DND-41 (cell line): Measurements from ENCODE around the gene PUM2.
"Not testable (repeated sequence)": the region's sequence is repeated elsewhere in the genome, so short reads cannot be mapped to it uniquely, and the experiment has no call there.

Source experiments
- ATAC-seq: fragments of 200-7000 bp; cut with Tn5 transposase; 3 replicates; pipeline ENCODE4 v1.9.1; 2021; ENCODE audit warnings: low read depth; ENCODE audit not compliant: insufficient read depth
- DNase-seq: peaks from one replicate; pipeline ENCODE4 v3.0.0-alpha.2; 2020
- H2AFZ ChIP-seq: 2 replicates; pipeline ENCODE4 v1.6.0; 2012; ENCODE audit warnings: low read depth, low read length
- H3K27ac ChIP-seq: 2 replicates; pipeline ENCODE4 v1.5.1; 2012; ENCODE audit warnings: low read length, inconsistent platforms
- H3K27me3 ChIP-seq: fragments of 200-600 bp; sonication (generic); 2 replicates; pipeline ENCODE4 v1.6.0; 2012; ENCODE audit warnings: low read length, mild to moderate bottlenecking, inconsistent platforms; ENCODE audit not compliant: insufficient read depth, poor library complexity
- H3K36me3 ChIP-seq: 2 replicates; pipeline ENCODE4 v1.5.1; 2012; ENCODE audit warnings: low read length, inconsistent platforms; ENCODE audit not compliant: insufficient read depth
- H3K4me1 ChIP-seq: 2 replicates; pipeline ENCODE4 v1.5.1; 2012; ENCODE audit warnings: mild to moderate bottlenecking, low read length; ENCODE audit not compliant: insufficient read depth
- H3K4me2 ChIP-seq: 2 replicates; pipeline ENCODE4 v1.6.0; 2012; ENCODE audit warnings: mild to moderate bottlenecking, moderate library complexity, low read length, inconsistent platforms; ENCODE audit not compliant: insufficient read depth
- H3K4me3 ChIP-seq, 2 experiments: fragments of 200-600 bp in 1 of 2; shearing (Covaris generic) in 1 of 2; 2 replicates each; pipeline ENCODE4 v1.5.1; 2012 to 2016; ENCODE audit warnings: inconsistent platforms in 2 of 2, low read length in 2 of 2, mild to moderate bottlenecking in 2 of 2, low read depth in 1 of 2, moderate library complexity in 1 of 2
- H3K79me2 ChIP-seq: 2 replicates; pipeline ENCODE4 v1.6.0; 2012; ENCODE audit warnings: low read length, inconsistent platforms; ENCODE audit not compliant: insufficient read depth
- H3K9ac ChIP-seq: 2 replicates; pipeline ENCODE4 v1.6.0; 2012; ENCODE audit warnings: low read depth, mild to moderate bottlenecking, inconsistent platforms, low read length, moderate library complexity
- H3K9me3 ChIP-seq: 2 replicates; pipeline ENCODE4 v1.5.1; 2012; ENCODE audit warnings: low read length, moderate library complexity, mild to moderate bottlenecking, inconsistent platforms; ENCODE audit not compliant: insufficient read depth, severe bottlenecking
- H4K20me1 ChIP-seq: 2 replicates; pipeline ENCODE4 v1.6.0; 2012; ENCODE audit warnings: low read length; ENCODE audit not compliant: insufficient read depth
- EZH2 ChIP-seq: IDR thresholded peaks from 3 replicates; pipeline ENCODE4 v1.6.1; 2012; ENCODE audit warnings: borderline replicate concordance, low read depth, mild to moderate bottlenecking, moderate library complexity, low read length, inconsistent platforms; ENCODE audit not compliant: severe bottlenecking
- TF ChIP-seq, protein P1 (sequence below): IDR thresholded peaks from 2 replicates; pipeline ENCODE4 v1.5.1; 2012; ENCODE audit warnings: borderline replicate concordance, low read length, moderate library complexity, mild to moderate bottlenecking; ENCODE audit not compliant: poor library complexity, severe bottlenecking; ENCODE audit errors: extremely low read depth

PUM2 gene

GRCh38 chr2:20371323-20372025, 20.8 kb upstream of the PUM2 start:
- Histone ChIP-seq H3K9me3 (no peaks in the 10 kb centered on the region), H3K79me2 (no peaks in the 10 kb centered on the region), H3K27ac (no peak overlapping the region), H4K20me1 (no peaks in the 10 kb centered on the region; the same call in 1 of the 2 replicates), H3K4me2 (no peak overlapping the region), H3K36me3 (no peaks in the 10 kb centered on the region), H3K4me1 (no peaks in the 10 kb centered on the region), H3K27me3 (peaks cover 6% of the 10 kb centered on the region), H3K4me3 (no peak overlapping the region), H3K9ac (no peak overlapping the region), H2AFZ (no peak overlapping the region)
- DNase-seq (no peak), ATAC-seq (no peak)
- no peak for TF ChIP-seq EZH2
- TF ChIP-seq, protein P1, sequence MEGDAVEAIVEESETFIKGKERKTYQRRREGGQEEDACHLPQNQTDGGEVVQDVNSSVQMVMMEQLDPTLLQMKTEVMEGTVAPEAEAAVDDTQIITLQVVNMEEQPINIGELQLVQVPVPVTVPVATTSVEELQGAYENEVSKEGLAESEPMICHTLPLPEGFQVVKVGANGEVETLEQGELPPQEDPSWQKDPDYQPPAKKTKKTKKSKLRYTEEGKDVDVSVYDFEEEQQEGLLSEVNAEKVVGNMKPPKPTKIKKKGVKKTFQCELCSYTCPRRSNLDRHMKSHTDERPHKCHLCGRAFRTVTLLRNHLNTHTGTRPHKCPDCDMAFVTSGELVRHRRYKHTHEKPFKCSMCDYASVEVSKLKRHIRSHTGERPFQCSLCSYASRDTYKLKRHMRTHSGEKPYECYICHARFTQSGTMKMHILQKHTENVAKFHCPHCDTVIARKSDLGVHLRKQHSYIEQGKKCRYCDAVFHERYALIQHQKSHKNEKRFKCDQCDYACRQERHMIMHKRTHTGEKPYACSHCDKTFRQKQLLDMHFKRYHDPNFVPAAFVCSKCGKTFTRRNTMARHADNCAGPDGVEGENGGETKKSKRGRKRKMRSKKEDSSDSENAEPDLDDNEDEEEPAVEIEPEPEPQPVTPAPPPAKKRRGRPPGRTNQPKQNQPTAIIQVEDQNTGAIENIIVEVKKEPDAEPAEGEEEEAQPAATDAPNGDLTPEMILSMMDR, result no peak

DNA sequence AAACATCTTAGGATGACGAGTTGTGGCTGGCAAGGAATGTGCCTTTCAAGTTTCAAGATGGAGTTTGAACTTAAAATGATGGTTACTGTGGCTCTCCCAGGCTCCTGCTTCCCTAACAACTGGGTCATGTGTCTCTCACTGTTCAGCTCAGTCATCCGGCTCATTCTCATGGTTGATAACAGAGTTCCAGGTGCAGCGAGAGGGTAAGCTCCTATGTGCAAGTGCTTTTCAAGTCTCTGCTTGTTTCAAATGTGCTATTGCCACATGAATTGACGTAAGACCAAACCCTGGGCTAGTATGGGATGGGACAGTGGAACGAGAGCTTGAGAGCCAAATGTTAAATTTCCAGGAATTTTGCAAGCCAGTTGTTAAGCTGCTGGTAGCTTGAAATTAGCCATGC, 19.5 kb upstream of the PUM2 start:
- H3K27me3 ChIP-seq, result no peaks in the 10 kb centered on the region
- H3K36me3 ChIP-seq, result no peaks in the 10 kb centered on the region
- TF ChIP-seq EZH2, result no peak
- TF ChIP-seq, protein P1, result no peak
- no peaks in the 10 kb centered on the region for H4K20me1 ChIP-seq
- no peak overlapping the region for H3K4me2 ChIP-seq
- no peak overlapping the region for H3K9ac ChIP-seq
- H3K9me3 ChIP-seq, result no peaks in the 10 kb centered on the region
- no peak overlapping the region for H3K27ac ChIP-seq
- DNase-seq (no peak), ATAC-seq (no peak)
- H3K4me3 ChIP-seq, result no peak overlapping the region
- H3K4me1 ChIP-seq, result no peaks in the 10 kb centered on the region
- H2AFZ ChIP-seq, result no peak overlapping the region
- no peaks in the 10 kb centered on the region for H3K79me2 ChIP-seq

DNA sequence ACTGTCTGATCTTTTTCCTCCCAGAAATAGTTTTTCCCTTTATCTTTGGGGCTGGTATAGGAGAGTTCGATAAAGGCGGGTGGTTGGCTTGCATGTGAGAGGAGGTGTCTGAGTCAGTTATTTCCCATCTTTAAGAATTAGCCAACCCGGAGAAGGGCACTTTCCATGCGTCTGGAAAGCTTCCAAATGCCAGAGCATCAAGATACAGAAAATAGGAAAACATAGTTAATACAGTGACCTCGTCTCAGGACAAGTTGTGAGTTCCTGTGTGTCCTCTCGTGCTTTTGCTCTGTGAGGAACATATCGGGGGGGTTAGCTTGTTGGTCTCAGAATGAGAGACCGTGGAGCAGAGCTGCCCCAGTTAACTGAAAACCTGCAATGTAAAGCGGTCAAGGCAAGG, 18.7 kb upstream of the PUM2 start:
- no peaks in the 10 kb centered on the region for H3K4me1 ChIP-seq
- DNase-seq (no peak), ATAC-seq (no peak)
- H3K79me2 ChIP-seq, result no peaks in the 10 kb centered on the region
- no peak overlapping the region for H3K27ac ChIP-seq
- no peak for TF ChIP-seq EZH2
- TF ChIP-seq, protein P1, result no peak
- no peak overlapping the region for H3K4me2 ChIP-seq
- H3K36me3 ChIP-seq, result no peaks in the 10 kb centered on the region
- H3K9ac ChIP-seq, result no peak overlapping the region
- H4K20me1 ChIP-seq, result no peaks in the 10 kb centered on the region
- H2AFZ ChIP-seq, result no peak overlapping the region
- H3K27me3 ChIP-seq, result no peaks in the 10 kb centered on the region
- no peak overlapping the region for H3K4me3 ChIP-seq
- no peaks in the 10 kb centered on the region for H3K9me3 ChIP-seq

DNA sequence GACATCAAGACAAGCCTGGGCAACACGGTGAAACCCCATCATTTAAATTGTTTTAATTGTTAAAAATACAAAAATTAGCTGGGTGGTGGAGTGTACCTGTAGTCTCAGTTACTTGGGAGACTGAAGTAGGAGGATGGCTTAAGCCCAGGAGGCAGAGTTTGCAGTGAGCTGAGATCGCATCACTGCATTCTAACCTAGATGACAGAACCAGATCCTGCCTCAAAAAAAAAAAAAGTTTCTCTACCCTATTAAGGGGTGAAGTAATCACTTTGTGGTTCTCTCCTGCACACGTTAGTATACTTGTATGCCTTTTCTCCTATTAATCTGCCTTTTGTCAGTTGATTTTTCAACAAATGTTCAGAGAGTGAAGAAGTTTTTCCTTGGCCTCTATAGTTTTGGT, 18.1 kb upstream of the PUM2 start:
- no peaks in the 10 kb centered on the region for H3K27me3 ChIP-seq
- H3K9me3 ChIP-seq, result no peaks in the 10 kb centered on the region
- no peak overlapping the region for H3K4me2 ChIP-seq
- H3K9ac ChIP-seq, result no peak overlapping the region
- H3K4me3 ChIP-seq, result no peak overlapping the region
- H2AFZ ChIP-seq, result no peak overlapping the region
- H3K4me1 ChIP-seq, result no peaks in the 10 kb centered on the region
- TF ChIP-seq, protein P1, result no peak
- TF ChIP-seq EZH2, result no peak
- ATAC-seq (no peak), DNase-seq (no peak)
- H3K27ac ChIP-seq, result no peak overlapping the region
- H3K79me2 ChIP-seq, result no peaks in the 10 kb centered on the region
- H3K36me3 ChIP-seq, result no peaks in the 10 kb centered on the region
- H4K20me1 ChIP-seq, result no peaks in the 10 kb centered on the region

GRCh38 chr2:20367929-20368328, 17.3 kb upstream of the PUM2 start:
- not testable (repeated sequence) for H3K27ac ChIP-seq, H3K9me3 ChIP-seq, DNase-seq, H3K9ac ChIP-seq, H3K79me2 ChIP-seq, H4K20me1 ChIP-seq, H3K36me3 ChIP-seq, H3K27me3 ChIP-seq, H3K4me2 ChIP-seq, H2AFZ ChIP-seq, H3K4me3 ChIP-seq, H3K4me1 ChIP-seq, ATAC-seq
